RKO (cell line): Measurements from ENCODE around the gene BCL3.

Experiments used
- DNase-seq: peaks from one replicate; pipeline ENCODE4 v3.0.0-alpha.2; 2016; ENCODE audit warnings: low spot score

The BCL3 gene

GRCh38 chr19:44792281-44792680 lies 43.8 kb downstream of the BCL3 start:
- no peak for DNase-seq

DNA sequence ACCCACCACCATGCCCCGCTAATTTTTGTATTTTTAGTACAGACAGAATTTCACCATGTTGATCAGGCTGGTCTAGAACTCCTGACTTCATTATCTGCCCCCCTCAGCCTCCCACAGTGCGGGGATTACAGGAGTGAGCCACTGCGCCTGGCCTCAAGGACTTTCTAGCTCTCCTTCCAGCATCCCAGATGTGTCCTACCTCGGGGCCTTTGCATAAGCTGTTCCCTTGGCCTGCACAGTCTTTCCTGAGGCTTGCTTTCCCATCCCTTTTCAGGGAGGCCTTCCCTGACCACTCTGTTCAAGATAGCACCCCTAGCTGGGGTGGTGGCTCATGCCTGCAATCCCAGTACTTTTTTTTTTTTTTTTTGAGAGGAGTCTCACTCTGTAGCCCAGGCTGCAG lies 46.1 kb downstream of the BCL3 start:
- no peak for DNase-seq

- no peak for DNase-seq
Measured at GRCh38 chr19:44795398-44795987, 47.0 kb downstream of the BCL3 start.

GRCh38 chr19:44796701-44797115 lies 48.2 kb downstream of the BCL3 start:
- DNase-seq = no peak

- no peak for DNase-seq
Measured at GRCh38 chr19:44799627-44800346, 51.3 kb downstream of the BCL3 start.

- DNase-seq = peak; percentile 75
Measured at GRCh38 chr19:44800461-44800860, 52.0 kb downstream of the BCL3 start.

DNA sequence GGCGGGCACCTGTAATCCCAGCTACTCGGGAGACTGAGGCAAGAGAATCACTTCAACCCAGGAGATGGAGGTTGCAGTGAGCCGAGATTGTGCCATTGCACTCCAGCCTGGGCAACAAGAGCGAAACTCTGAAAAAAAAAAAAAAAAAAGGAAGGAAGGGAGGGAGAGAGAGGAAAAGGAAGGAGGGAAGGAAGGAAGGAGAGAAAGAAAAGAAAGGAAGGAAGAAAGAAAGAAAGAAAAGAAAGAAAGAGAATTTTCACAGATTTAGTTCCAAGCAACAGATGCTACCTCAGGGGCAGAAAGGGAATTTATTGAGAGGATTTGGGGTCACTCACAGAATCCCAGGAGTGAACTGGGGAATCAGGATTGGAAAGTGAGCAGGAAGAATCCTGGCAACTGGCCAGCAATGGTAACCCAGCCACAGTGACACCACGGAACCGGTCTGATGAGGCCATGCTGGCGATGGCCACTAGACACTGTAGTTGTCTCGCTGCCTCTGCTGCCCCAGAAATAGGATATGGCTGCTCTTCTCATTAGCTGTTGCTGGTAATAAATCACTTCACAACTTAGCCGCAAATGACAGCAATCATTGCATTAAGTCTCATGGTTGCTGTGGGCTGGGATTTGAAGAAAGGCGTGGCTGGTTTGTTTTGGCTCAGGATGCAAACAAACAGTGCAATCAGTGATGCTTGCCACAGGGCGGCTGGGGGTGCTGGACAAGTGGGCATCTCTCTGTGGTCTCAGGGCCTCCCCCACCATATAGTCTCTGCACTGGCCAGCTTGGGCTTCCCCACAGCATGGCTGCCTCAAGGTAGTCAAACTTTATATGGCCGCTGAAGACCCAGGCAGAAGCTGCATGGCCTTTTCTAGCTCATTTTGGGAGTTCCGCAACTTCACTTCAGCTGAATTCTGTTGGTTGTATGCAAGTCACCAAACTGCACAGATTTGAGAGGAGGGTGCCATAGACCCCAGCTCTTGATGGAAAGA lies 55.2 kb downstream of the BCL3 start:
- no peak for DNase-seq

GRCh38 chr19:44806291-44806690 lies 57.8 kb downstream of the BCL3 start:
- no peak for DNase-seq

DNA sequence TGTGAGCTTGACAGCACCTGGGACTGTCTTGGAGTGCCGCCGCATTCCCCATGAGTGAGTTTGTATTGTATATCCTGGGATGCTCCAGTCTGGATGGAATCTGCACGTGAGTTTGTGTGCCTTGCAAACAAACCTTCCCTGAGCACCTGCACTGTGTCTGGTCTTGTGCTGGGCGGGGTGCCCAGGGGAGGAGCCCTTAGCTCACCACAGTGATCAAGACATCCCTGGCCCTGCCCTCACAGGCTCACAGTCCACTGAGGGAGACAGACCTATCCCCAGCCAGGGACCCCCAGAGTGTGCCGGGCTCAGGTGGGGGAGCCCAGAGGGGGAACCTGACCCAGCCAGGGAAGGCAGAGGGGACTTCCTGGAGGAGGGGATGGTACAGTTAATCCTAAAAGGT lies 58.7 kb downstream of the BCL3 start:
- DNase-seq = no peak

GRCh38 chr19:44807652-44808462 lies 59.3 kb downstream of the BCL3 start:
- peak; percentile 29 for DNase-seq

- peak; percentile 49 for DNase-seq
Measured at GRCh38 chr19:44808463-44809371, 60.2 kb downstream of the BCL3 start, which contains the start of gene BCAM. TSS of gene BCAM (plus strand) at chr19:44809103. CDS start at chr19:44809125, 22 bp downstream.
